ENCODE results near the gene KLHL26. TPM values are rescaled to one million over a fixed set of nuclear protein-coding genes. Genes with fewer than 3 reads are reported as not detected.

The KLHL26 gene
- total RNA-seq, 1 donor from 2014 or later, result 10.9 TPM

- no peaks in the 10 kb centered on the region for H3K9me3 Mint-ChIP-seq
- peak; percentile 58 for ATAC-seq (ENCODE audit: low read depth)
- peaks cover 60% of the 10 kb centered on the region for H3K27me3 Mint-ChIP-seq
- TF ChIP-seq CTCF (IDR thresholded peaks at IDR 0.05), result no peak
- peaks cover 34% of the 10 kb centered on the region for H3K4me1 Mint-ChIP-seq
- POLR2A ChIA-PET, result interaction anchor here (0.6 kb wide), 1 partner anchor 433 kb away, joined by 3 read pairs; no protein-coding TSS in a partner anchor
- peak overlapping the region; percentile 78 for H3K4me3 Mint-ChIP-seq
- intact Hi-C loops (cut with micrococcal nuclease), result loop anchor here (5.0 kb wide), 1 partner anchor 181 kb away; the partner anchor contains the start of gene COMP
- H3K36me3 Mint-ChIP-seq (ENCODE audit: low read depth), result no peaks in the 10 kb centered on the region
- CTCF ChIA-PET, result no interaction called here
- H3K27ac Mint-ChIP-seq, result no peak overlapping the region
- peak; percentile 35 for DNase-seq
Observed at GRCh38 chr19:18611327-18612050, 25.3 kb upstream of the KLHL26 start.

- intact Hi-C loops (cut with micrococcal nuclease), result loop anchor here (5.0 kb wide), 1 partner anchor 180 kb away; the partner anchor contains the start of gene COMP
- H3K36me3 Mint-ChIP-seq (ENCODE audit: low read depth), result no peaks in the 10 kb centered on the region
- H3K4me3 Mint-ChIP-seq, result peak overlapping the region; percentile 78
- TF ChIP-seq CTCF (IDR thresholded peaks at IDR 0.05), result no peak
- H3K9me3 Mint-ChIP-seq, result no peaks in the 10 kb centered on the region
- peaks cover 58% of the 10 kb centered on the region for H3K27me3 Mint-ChIP-seq
- H3K27ac Mint-ChIP-seq, result no peak overlapping the region
- POLR2A ChIA-PET, result interaction anchor here (0.6 to 1.2 kb wide), 2 partner anchors 9 to 434 kb away, joined by 3 to 4 read pairs; no protein-coding TSS in a partner anchor
- DNase-seq (no peak), ATAC-seq (ENCODE audit: low read depth) (peak; percentile 29)
- H3K4me1 Mint-ChIP-seq, result peaks cover 31% of the 10 kb centered on the region
- CTCF ChIA-PET, result no interaction called here
Observed at GRCh38 chr19:18612051-18612771, 24.6 kb upstream of the KLHL26 start.

- no peaks in the 10 kb centered on the region for H3K36me3 Mint-ChIP-seq (ENCODE audit: low read depth)
- ATAC-seq (ENCODE audit: low read depth) (peak; percentile 54), DNase-seq (peak; percentile 45)
- peak within 1 kb of the TSS; percentile 78 for H3K4me3 Mint-ChIP-seq
- no peaks in the 10 kb centered on the region for H3K9me3 Mint-ChIP-seq
- CTCF ChIA-PET, result no interaction called here
- H3K4me1 Mint-ChIP-seq, result peaks cover 23% of the 10 kb centered on the region
- H3K27ac Mint-ChIP-seq, result no peak within 1 kb of the TSS
- intact Hi-C loops (cut with micrococcal nuclease), result loop anchor here (5.0 kb wide), 1 partner anchor 179 kb away; the partner anchor contains the start of gene COMP
- POLR2A ChIA-PET, result interaction anchor here (1.2 kb wide), 1 partner anchor 9 kb away, joined by 4 read pairs; no protein-coding TSS in a partner anchor
- peaks cover 63% of the 10 kb centered on the region for H3K27me3 Mint-ChIP-seq
- TF ChIP-seq CTCF (IDR thresholded peaks at IDR 0.05), result no peak
Observed at GRCh38 chr19:18612772-18613588, 23.8 kb upstream of the KLHL26 start, which contains the start of gene TMEM59L. Gene TMEM59L, plus strand, starts transcription at chr19:18612870. Its CDS starts 89 bp downstream, at chr19:18612959.

GRCh38 chr19:18613589-18614234 is 23.1 kb upstream of the KLHL26 start:
- H3K36me3 Mint-ChIP-seq (ENCODE audit: low read depth), result no peaks in the 10 kb centered on the region
- no peaks in the 10 kb centered on the region for H3K9me3 Mint-ChIP-seq
- CTCF ChIA-PET, result no interaction called here
- peaks cover 57% of the 10 kb centered on the region for H3K27me3 Mint-ChIP-seq
- intact Hi-C loops (cut with micrococcal nuclease), result loop anchor here (5.0 kb wide), 1 partner anchor 179 kb away; the partner anchor contains the start of gene COMP
- TF ChIP-seq CTCF (IDR thresholded peaks at IDR 0.05), result no peak
- ATAC-seq (ENCODE audit: low read depth), result no peak
- H3K27ac Mint-ChIP-seq, result no peak overlapping the region
- no peak for DNase-seq
- POLR2A ChIA-PET, result no interaction called here
- peak overlapping the region; percentile 61 for H3K4me3 Mint-ChIP-seq
- peaks cover 23% of the 10 kb centered on the region for H3K4me1 Mint-ChIP-seq
